NB4 (cell line): Measurements from ENCODE around the gene TACC3.

Experiments
- DNase-seq: peaks from one replicate; pipeline ENCODE4 v3.0.0; 2010; ENCODE audit warnings: low read depth
- H3K4me3 ChIP-seq: one replicate; pipeline ENCODE4 v1.5.1; 2011; ENCODE audit warnings: mild to moderate bottlenecking, low read depth, low read length, moderate library complexity
- MYC ChIP-seq: IDR thresholded peaks from 2 replicates; pipeline ENCODE4 v1.6.1; 2011; ENCODE audit warnings: low read depth, low read length
- POLR2A ChIP-seq: IDR thresholded peaks from 2 replicates; pipeline ENCODE4 v1.6.1; 2011; ENCODE audit warnings: mild to moderate bottlenecking; ENCODE audit not compliant: insufficient read length; ENCODE audit errors: extremely low read depth
- TF ChIP-seq, protein P1 (sequence below): IDR thresholded peaks from one replicate; pipeline ENCODE4 v1.5.1; 2012; ENCODE audit warnings: low read depth, low read length
- TF ChIP-seq, protein P2 (sequence below): IDR thresholded peaks from 2 replicates; pipeline ENCODE4 v1.6.1; 2011; ENCODE audit warnings: low read depth, low read length

Gene TACC3

DNA sequence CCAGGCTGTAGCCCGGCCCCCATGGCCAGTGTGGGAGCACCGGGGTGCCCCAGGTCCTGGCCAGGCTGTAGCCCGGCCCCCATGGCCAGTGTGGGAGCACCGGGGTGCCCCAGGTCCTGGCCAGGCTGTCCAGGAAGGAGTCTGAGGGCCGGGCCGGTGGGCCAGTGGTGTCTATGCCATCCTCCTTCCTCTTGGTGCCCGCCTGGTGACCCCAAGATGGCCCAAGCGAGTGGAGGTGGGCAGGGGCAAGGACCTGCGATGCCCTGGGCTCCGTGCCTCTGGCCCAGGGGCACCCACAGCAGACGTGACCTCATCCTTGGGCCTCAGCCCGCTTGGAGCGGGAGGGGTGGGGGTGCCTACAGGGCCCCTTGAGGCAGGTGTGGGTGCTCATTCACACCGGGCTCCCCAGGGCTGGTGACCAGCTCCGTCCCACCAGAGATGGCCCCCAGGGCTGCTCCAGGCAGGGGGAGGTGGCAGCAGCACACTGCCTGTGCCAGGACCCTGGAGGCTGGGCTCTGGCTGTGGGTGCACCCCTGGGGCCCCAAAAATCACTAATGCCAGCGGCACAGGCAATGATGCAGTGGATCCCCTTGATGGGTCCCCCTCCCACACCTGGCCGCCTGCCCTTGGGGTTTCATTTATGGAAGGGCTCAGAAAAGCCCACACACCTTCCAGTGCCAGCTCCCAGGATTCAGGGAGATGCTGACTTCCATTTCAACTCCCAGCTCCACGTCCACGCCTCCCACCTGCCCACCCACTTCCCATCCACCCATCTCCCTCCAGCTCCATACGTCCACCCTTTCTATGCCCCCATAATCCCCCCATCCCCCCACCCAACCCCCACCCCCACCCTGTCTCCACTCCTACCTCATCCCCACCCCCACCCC, 35.8 kb downstream of the TACC3 start:
- H3K4me3 ChIP-seq, result no peak overlapping the region
- TF ChIP-seq, protein P1, sequence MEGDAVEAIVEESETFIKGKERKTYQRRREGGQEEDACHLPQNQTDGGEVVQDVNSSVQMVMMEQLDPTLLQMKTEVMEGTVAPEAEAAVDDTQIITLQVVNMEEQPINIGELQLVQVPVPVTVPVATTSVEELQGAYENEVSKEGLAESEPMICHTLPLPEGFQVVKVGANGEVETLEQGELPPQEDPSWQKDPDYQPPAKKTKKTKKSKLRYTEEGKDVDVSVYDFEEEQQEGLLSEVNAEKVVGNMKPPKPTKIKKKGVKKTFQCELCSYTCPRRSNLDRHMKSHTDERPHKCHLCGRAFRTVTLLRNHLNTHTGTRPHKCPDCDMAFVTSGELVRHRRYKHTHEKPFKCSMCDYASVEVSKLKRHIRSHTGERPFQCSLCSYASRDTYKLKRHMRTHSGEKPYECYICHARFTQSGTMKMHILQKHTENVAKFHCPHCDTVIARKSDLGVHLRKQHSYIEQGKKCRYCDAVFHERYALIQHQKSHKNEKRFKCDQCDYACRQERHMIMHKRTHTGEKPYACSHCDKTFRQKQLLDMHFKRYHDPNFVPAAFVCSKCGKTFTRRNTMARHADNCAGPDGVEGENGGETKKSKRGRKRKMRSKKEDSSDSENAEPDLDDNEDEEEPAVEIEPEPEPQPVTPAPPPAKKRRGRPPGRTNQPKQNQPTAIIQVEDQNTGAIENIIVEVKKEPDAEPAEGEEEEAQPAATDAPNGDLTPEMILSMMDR, result no peak
- TF ChIP-seq POLR2A (no peak), MYC (no peak)
- TF ChIP-seq, protein P2, sequence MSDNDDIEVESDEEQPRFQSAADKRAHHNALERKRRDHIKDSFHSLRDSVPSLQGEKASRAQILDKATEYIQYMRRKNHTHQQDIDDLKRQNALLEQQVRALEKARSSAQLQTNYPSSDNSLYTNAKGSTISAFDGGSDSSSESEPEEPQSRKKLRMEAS, result no peak
- DNase-seq, result no peak

DNA sequence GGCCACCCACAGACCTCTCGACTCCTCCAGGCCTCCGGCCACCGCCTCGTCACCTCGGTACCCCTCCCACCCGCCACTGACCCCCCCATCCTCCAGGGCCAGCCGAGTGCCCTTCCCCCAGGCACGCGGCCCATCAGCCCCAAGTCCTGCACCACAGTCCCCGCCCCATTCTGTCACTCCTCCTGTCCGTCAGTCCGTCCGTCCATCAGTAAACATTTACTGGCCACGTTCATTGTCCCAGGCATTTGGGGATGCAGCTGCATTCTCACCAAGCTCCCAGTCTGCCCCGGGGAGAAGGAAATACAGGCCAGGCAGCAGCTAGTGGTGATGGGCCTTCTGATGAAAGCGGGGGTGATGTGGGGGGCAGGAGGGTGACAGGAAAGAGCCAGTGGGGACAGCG, 36.5 kb downstream of the TACC3 start:
- 0 out of 2 replicates have a peak, but pooled peaks have one; percentile 17 for TF ChIP-seq MYC
- TF ChIP-seq, protein P1, result no peak
- H3K4me3 ChIP-seq, result no peak overlapping the region
- no peak for DNase-seq

DNA sequence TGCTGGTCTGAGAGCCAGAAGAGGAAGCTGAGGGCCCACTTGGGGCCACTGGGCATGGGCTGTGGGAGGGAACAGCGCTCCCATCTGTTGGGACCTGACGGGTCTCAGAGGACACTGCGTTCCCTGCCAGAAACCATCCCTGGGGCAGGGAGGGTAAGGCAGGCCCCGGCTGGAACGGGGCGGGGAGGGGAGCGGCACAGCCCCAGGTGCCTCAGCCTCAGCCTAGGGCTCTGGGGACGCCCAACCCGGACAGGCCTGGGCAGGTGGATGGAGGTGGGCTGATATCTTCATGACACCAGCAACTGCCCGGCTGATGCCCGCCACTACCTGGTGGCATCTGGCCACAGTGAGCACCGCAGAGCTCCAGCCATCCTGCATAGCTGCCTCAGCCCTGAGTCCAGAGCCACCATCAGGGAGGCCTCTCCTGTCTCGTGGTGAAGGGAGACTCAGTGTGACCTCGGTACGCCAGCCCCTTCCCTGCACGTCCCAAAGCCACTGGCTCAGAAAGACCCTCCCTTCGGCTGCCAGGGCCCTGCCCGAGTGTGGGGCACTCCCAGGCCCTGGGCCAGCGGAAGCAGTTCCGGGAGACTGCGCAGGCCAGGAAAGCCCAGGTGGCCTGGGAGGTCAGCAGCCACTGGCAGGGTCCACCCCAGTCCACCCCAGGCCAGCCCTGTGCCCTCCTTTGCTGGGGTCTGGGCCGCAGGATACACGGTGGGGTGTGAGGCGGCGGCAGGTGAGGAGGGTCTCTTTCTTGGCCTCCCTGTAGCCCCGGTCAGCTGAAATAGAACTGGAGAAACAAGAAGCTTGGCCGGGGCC, 37.2 kb downstream of the TACC3 start:
- H3K4me3 ChIP-seq, result no peak overlapping the region
- DNase-seq, result no peak
- TF ChIP-seq, protein P2, result no peak
- TF ChIP-seq MYC (no peak), POLR2A (no peak)
- TF ChIP-seq, protein P1, result no peak

DNA sequence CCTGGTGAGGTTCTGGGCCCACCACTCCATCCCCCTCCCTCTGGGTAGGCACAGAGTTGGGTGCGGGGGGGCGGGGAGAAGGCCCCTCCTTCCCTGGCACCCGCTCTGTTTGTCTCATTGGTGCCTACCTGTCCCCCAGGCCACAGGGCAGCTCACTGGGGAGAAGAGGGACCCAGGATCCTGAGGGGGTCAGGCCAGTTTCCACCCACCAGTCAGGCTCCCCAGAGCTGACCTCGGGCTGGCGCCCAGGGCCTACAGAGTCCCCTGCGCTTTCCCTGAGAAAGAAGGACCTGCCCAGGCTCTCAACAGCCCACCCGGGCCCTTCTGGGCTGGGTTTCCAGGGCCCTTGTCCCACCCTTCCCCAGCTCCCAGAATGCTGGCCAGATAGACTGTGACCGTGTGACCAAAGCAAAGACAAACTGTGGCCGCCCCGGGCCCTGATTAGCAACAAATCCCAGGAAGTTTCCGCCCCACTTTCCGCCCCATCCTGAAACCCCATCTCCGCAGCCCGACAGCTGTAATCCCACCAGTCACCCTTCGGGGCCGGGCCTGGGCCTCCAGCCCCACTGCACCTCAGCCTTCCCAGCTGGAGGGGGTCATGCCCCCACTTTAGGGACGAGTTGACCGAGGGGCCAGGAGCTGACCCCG, 38.0 kb downstream of the TACC3 start:
- DNase-seq, result no peak
- no peak overlapping the region for H3K4me3 ChIP-seq
- TF ChIP-seq, protein P1, result no peak
- no peak for TF ChIP-seq POLR2A
- TF ChIP-seq MYC, result no peak
- TF ChIP-seq, protein P2, result no peak

DNA sequence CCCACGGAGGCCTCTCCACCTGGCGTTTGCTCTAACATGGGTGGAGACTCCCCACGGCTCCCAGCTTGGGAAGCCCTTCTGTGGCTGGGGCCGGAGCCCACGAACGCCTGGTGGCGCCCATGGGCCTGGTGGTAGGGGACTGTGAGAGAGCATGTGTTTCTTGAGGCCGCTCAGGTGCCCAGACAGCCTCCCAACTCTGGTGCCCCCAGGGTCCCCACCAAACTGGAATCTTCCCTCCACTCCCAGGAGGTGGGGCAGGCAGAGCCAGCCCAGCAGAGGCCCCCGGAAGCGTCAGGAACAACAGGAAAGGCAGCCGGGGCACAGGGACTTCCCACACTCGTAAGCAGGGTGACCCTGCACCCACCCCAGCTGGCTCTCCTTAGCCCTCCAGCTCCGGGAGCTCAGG, 38.5 kb downstream of the TACC3 start:
- TF ChIP-seq, protein P1, result peak; percentile 7
- TF ChIP-seq MYC, result no peak
- H3K4me3 ChIP-seq, result no peak overlapping the region
- no peak for DNase-seq
